NCI-H1105 (cell line): ENCODE data around the gene WDSUB1.

Experiments used
- DNase-seq: peaks from one replicate; lab custom pipeline; 2025; lab: John Stamatoyannopoulos, UW

Gene WDSUB1

DNA sequence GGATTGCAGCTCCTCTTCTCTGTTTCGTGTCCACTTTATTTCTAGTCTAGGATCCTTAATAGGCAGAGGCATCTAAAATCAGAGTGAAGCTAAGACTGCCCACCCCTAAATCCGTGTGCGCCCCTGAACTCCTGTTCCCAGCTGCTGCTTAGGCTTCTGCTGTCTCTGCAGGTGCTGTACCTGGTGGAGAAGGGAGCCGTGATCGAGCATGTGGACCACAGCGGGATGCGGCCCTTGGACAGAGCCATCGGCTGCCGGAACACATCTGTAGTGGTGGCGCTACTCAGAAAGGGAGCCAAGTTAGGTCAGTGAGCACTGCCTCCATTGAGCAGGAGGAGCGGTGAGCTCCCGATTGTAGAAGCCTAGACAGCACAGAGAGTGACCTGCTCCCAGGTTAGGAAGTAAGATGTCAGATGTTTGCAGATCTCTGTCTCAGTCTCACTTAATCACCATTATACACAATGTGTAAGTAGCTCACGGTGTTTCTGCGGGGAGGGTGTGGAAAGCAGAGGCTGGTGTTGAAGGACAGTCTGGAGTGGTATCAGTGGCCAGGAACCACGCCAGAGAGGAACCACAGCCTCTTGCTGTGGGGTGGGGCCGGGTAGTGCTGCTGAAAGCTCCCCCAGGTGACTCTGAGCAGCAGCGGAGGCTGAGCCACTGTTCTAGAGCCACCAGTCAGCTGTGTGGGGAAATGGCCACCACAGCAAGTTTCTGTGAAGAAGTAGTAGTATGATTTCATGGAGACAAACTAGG is 62.3 kb downstream of the WDSUB1 start:
- DNase-seq, result no peak

DNA sequence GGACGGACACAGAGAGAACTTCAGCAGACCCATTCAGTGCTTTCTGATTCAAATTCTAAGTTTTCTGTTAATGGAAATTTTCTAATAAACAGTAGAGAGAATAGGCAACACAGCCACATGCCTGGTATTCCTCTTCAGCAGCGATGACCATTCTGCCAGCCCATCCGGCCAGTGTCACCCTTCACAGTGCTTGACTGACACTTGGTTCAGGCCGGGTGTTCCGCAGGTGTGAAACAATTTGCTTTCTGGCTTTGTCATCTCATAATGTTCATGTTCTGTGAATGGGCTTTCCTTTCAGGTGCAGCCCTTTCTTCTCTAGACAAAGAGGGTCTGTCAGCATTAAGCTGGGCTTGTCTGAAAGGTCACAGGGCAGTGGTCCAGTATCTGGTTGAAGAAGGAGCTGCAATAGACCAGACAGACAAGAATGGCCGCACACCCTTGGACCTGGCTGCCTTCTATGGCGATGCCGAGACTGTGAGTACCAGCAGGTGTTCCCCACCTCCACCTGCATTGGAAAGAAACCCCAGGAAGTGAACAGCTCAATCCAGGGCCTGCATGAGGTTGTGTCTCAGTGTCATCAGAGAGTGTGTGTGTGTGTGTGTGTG is 67.0 kb downstream of the WDSUB1 start:
- no peak for DNase-seq

- no peak for DNase-seq
These were observed 68.1 kb downstream of the WDSUB1 start for GRCh38 chr2:159218389-159218788.

DNA sequence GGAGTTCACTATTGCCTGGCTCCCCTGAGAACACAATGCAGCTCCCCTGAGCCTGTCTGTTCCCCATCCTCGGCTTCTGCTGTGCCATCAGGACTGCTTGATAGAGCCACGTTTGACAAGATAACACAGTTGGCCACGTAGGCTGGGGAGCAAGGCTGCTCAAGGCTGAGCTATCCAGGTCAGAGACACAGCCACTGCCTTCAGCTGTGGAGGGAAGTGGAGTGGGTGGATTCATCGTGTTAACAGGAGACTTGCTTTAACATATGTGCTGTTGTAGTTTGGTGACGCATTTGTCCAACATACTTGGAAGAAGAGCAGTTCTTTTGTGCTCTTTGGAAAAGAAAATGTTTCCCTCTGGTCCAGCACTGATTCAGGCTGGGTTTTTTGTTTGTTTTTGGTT is 68.8 kb downstream of the WDSUB1 start:
- no peak for DNase-seq

GRCh38 chr2:159215116-159215515 is 71.4 kb downstream of the WDSUB1 start:
- no peak for DNase-seq

DNA sequence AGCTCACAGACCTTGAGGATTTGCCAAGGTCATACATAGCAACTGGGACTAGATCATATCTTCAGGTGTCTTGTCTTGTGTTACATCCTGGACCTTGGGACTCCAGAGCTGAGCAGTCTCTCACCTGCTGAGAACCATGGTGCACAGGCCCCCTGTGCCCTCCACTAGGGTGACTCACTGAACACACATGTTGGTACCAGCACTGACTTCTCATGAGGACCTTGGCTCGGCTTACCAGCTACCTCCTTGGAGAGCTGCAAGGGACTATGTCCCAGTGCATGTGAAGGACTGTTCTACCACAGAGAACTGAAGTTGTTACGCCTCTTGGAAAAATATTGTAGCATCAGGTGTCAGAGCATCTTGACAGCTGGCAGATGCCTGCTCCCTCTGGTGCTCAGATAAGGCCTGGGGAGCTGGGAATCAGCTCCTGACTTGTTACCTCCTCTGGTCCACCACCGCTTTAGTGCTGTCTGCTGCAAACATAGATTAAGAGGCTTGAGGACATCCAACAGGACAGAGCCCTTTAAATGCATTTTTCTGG is 72.1 kb downstream of the WDSUB1 start:
- no peak for DNase-seq

- DNase-seq, result no peak
These were observed 73.2 kb downstream of the WDSUB1 start for GRCh38 chr2:159213296-159213695.

GRCh38 chr2:159211447-159212396 is 74.8 kb downstream of the WDSUB1 start:
- DNase-seq, result no peak

DNA sequence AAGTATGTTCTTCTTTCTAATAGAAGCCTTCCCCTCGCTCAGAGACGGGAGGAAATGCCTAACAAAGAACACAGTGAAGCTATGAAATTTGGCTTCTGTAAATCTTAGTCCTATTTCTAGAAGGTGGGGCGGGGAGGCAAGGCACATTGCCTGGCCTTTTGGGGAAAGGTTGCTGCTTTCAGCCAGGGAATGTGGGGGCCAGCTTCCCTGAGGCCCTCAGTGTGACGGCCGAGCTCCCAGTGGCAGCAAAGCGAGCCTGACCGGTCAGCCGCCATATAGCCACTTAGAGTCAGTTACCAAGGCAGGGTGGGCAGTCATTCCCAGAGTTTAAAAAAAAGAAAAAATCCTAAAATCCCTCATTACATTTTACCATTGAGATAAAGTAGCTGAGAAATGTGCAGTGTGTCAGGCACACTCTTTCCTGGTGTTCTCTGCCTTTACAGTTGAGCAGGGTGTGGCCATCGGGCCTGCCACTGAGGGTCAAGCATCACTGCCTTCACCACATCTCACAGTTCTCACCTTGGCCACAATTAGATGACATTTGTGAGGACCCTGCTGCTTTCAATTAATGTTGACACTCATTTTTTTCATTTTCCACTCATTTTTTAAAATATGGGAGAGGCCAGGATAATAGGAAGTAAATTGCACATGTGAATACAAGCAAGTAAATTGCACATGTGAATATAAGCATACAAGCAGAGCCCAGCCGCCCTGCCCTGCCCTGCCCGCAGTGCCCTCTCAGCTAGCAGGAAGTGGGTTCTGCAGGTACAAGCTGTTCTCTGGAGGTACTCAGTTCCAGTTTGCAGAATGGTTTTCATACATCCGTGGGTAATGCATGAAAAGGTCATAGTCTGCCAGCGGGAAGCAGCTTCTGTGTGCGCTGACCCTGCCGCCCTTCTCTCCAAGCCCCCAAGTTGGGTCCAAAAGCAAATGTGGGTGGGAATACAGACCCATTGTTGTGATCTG is 76.9 kb downstream of the WDSUB1 start:
- no peak for DNase-seq

DNA sequence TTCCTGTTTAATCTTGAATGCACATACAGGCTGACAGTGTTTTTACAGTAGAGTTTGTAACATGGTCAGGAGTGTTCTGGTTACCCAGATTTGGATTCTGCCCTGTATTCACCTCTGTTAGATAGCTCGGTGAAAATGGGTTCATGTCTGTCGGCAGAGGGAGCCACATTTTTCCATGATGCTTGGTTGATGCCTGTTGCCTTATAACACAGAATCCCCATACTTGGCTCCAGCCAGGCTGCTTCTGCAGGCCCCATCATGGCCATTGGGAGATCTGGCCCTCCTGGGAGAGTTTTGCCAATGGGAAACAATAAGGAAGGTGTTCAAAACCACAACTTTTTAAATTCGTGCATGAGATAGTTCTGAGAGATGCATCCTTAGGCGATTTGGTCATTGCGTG is 78.1 kb downstream of the WDSUB1 start:
- DNase-seq, result no peak

DNA sequence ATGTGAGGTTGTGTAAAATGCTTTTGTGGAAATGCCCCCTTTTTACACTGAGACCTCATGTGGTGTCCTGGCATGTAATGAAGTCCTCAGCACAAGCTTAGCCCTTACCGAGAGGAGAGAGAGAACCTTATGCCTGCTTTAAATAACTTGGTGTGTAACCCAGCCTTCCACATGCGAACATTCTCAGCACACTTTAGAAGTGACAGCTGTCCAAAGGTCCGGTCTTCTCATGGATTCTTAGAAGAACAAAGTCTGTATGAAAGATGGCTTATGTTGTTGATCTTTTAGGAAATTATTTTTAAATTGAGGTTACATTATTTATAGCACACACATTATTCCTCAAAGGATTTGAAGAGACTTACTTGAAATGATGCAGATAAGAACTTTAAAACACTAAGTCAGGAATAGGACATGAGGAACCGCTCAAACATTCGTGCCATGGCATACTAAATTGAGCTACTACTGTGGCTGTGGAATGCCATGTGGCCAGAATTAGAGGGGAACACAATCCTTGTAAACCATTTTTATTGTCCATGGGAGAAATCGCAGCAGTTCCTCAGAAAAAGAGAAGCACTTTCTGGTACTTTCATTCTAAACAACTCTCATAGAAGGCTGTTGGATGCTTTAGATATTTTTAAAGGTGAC is 79.6 kb downstream of the WDSUB1 start:
- no peak for DNase-seq

DNA sequence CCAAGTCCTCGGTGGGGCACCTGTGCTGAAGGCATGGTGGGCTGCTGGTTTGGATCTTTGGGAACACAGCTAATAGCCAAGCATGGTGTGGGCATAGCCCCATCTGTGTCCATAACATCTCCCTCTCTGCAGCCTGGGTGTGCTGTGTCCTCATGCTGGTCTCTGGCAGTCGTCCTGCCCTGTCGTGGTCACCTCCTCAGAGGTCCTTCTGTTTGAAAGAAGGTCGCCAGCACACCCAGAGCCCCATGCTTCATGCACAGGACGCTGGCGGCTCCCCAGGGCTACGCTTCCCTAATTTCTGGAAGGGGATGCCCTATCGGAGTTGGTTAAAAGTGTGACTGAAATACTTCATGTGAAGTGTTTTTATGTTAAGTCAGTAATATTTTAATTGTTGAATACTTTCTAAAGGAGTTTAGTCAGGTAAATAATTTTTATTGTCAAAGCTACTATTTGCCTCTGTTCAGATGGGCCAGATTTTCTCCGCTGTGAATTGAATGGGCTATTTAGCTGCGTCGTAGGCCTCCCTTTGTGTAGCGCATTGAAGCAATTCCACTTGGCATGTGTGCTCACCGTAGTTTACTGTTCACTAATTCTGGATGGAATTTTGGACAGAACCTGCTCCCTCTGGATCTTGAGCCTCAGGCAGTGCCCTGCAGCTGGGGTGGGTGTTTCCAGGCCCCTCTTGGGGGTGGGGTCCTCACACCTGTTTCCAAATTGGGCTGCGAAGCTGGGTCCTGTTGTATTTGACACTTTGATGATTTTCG is 81.9 kb downstream of the WDSUB1 start:
- no peak for DNase-seq

GRCh38 chr2:159202568-159203071 is 83.9 kb downstream of the WDSUB1 start:
- DNase-seq, result no peak

DNA sequence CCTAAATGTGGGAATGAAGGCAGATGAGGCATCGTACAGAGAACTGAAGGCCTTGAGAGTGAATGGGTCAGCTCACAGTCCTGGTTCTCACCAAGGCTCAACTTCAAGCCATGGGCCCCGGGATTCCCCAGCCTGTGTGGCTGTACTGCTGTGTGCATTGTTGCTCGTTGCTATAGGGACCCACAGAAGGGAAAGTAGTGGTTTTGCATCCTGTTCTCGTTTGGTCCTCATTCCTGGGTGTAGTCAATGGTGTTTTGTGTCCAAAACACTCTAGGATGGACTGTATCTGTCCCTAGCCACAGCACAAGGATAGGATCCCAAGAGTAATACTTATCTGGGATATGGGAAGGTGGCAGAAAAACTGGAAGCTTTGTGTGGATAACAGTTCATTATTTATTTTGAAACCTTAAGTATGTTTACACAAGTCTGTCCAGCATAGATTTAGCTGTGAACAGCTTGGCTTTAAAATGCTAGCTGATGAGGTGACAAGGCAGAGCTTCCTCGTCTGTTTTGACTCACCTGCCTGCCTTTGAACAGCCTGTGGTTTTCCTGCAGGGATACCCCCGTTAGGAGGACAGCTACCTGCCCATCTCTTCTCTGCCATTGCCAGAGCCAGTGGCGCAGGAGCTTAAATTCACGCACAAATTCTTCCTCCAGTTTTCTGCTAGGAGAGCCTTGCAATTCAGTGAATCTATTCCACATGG is 85.0 kb downstream of the WDSUB1 start:
- DNase-seq, result no peak

GRCh38 chr2:159200498-159200897 is 86.0 kb downstream of the WDSUB1 start:
- no peak for DNase-seq

DNA sequence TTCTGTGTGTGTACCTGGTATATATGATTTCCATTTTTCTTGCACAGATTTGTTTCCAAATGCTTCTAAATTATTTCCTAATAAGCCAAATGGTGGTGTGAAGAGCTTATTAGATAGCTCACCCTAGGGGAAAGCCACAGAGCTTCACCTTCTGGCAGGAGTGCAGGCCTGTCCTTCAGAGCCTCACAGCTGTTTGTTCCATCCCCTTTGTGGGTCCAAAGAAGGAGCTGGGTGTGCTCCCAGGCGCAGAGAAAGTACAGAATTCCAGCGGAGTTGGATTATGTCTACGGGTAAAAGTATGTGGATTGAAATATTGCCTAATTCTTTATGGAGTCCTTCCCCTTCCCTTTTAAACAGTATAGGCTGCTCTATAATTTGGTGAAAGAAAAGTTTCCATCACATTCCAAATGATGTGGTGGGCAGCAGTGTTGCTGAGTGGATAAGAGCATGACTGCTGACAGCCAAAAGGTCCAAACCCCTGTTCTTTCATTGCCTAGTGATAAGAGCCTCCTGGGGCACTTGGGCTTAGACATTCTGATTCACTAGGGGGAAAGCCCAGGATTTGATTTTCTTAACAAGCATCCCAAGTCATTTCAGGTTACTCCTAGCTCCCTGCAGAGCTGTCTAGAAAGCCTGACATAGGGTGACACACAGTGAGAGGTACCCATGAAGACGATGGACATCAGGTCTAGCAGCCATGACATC is 86.6 kb downstream of the WDSUB1 start:
- DNase-seq, result no peak

DNA sequence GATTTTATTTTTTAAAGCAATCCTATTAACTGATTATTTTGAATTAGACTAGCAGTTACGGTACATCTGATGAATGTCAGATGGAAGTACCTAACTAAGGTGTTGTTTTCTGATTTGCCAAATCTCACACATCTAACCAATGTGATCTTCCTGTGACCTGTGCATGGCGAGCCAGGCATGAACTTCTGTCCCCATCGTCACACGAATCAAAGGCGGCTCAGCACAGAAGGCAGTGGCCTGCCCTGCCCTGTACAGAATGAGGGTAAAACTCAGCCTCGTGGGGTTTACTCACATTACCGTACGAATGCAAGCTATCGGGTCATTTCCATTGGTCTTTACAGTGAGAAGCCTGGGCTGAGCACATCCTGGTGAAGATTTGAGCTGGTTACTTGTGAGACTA is 87.3 kb downstream of the WDSUB1 start:
- DNase-seq, result no peak

DNA sequence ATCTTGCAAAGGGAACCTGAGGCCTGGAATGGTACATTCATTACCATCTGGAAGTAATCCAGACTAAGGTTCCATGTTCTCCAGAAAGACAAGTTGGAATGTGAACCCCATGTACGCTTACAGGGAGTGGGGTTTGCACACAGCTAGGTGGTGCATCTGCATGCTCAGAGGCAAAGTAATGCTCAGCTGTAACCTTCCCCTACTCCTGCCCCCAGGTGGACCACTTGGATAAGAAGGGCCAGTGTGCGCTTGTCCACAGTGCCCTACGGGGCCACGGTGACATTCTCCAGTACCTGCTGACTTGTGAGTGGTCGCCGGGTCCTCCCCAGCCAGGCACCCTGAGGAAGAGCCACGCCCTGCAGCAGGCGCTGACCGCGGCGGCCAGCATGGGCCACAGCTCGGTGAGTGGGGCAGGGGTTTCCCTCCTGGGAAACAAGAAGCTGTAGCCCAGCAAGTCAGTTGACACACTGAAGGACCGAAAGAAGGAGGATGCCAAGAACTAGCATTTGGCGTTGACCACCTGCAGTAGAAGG is 90.0 kb downstream of the WDSUB1 start:
- no peak for DNase-seq
